Upper lobe of left lung (tissue), 4 donors: ENCODE results near the gene TAP2.

Source experiments
- CTCF ChIP-seq, 6 experiments: fragments of 450-650 bp in 4 of 6; fragments of 200-600 bp in 2 of 6; sonication (generic) in 2 of 6; IDR thresholded peaks; one replicate each; pipeline ENCODE4 v1.5.1; 2016 to 2019; ENCODE audit warnings: antibody characterized with exemption in 6 of 6
- EP300 ChIP-seq, 4 donors: sonication (generic); formaldehyde crosslinking; IDR thresholded peaks; one replicate each; pipeline ENCODE4 v1.5.1; 2017; ENCODE audit warnings: antibody characterized with exemption in 4 of 4, control low read depth in 2 of 4
- POLR2A ChIP-seq, 4 donors: fragments of 450-650 bp; IDR thresholded peaks; one replicate each; pipeline ENCODE4 v1.5.1; 2016 to 2017; ENCODE audit warnings: antibody characterized with exemption in 4 of 4, mild to moderate bottlenecking in 2 of 4
- POLR2AphosphoS5 ChIP-seq, 2 donors: sonication (generic); formaldehyde crosslinking; IDR thresholded peaks; one replicate each; pipeline ENCODE4 v1.5.1; 2017; ENCODE audit warnings: antibody characterized with exemption in 2 of 2

GRCh38 chr6:32860674-32861073 lies 22.1 kb upstream of the TAP2 start:
- TF ChIP-seq POLR2A (IDR thresholded peaks at IDR 0.05), result no peak
- no peak for TF ChIP-seq CTCF (IDR thresholded peaks at IDR 0.05)
- TF ChIP-seq POLR2AphosphoS5 (IDR thresholded peaks at IDR 0.05), result no peak
- no peak for TF ChIP-seq EP300 (IDR thresholded peaks at IDR 0.05)
